ENCODE measurements around the gene RAPGEF5.

DNA sequence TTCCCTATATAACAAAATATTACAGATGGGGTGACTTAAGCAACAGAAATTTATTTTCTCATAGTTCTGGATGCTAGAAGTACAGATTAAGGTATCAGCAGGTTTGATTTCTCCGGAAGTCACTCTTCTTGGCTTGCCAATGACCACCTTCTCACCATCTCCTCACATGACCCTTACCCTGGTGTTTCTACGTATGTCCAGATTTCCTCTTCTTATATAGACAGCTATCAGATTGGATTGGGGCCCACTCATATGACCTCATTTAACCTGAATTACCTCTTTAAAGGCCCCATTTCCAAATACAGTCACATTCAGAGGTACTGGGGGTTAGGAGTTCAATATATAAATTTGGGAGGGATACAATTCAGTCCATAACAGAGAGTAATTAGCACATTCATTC, 17.0 kb upstream of the RAPGEF5 start:
- TF ChIP-seq, protein P1, sequence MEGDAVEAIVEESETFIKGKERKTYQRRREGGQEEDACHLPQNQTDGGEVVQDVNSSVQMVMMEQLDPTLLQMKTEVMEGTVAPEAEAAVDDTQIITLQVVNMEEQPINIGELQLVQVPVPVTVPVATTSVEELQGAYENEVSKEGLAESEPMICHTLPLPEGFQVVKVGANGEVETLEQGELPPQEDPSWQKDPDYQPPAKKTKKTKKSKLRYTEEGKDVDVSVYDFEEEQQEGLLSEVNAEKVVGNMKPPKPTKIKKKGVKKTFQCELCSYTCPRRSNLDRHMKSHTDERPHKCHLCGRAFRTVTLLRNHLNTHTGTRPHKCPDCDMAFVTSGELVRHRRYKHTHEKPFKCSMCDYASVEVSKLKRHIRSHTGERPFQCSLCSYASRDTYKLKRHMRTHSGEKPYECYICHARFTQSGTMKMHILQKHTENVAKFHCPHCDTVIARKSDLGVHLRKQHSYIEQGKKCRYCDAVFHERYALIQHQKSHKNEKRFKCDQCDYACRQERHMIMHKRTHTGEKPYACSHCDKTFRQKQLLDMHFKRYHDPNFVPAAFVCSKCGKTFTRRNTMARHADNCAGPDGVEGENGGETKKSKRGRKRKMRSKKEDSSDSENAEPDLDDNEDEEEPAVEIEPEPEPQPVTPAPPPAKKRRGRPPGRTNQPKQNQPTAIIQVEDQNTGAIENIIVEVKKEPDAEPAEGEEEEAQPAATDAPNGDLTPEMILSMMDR (conservative IDR thresholded peaks at IDR 0.05), result no peak
- TF ChIP-seq ZFX (IDR thresholded peaks at IDR 0.05), result no peak

All from C4-2B (cell line).